ENCODE measurements around the gene STON1. TPM values are rescaled to one million over a fixed set of nuclear protein-coding genes. Genes with fewer than 3 reads are reported as not detected.

STON1 gene
- total RNA-seq, 3 donors from 2014 or later = 5.5 to 118 (median 6.0) TPM

DNA sequence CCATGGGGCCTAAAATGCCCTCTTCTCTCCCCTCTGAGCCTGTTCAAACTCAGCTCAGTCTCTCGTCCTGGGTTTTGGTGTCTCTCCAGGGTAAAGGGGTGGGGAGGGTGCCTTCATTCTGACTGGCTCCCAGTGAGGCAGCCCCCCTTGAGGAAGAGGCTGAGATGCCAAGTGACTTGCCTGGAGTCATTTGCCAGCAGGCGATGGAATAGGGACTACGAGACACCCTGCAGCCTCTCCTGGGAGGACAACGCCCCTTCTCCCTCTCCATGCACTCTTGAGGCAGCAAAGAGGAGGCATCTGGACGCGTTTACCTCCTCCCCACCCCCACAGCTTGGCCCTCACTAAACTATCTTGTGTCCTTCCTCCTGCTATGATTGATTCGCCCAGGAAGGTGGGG is 760 bp upstream of the STON1 start:
- no peak for DNase-seq
- Histone ChIP-seq H3K4me1 (ENCODE audit: low read depth) (peaks cover 7% of the 10 kb centered on the region), H3K36me3 (ENCODE audit: low read depth) (no peaks in the 10 kb centered on the region), H3K4me3 (no peak overlapping the region), H3K9me3 (no peaks in the 10 kb centered on the region)
- peak; percentile 17 for ATAC-seq
- intact Hi-C loops (cut with DNase I, micrococcal nuclease) = loop anchor here in 1 of 2 donors (5.0 kb wide), 1 partner anchor 47 kb away; no protein-coding TSS in a partner anchor
- no peak for TF ChIP-seq CTCF (IDR thresholded peaks at IDR 0.05)

GRCh38 chr2:48529676-48530032 is 300 bp upstream of the STON1 start:
- H3K36me3 ChIP-seq (ENCODE audit: low read depth) = no peaks in the 10 kb centered on the region

DNA sequence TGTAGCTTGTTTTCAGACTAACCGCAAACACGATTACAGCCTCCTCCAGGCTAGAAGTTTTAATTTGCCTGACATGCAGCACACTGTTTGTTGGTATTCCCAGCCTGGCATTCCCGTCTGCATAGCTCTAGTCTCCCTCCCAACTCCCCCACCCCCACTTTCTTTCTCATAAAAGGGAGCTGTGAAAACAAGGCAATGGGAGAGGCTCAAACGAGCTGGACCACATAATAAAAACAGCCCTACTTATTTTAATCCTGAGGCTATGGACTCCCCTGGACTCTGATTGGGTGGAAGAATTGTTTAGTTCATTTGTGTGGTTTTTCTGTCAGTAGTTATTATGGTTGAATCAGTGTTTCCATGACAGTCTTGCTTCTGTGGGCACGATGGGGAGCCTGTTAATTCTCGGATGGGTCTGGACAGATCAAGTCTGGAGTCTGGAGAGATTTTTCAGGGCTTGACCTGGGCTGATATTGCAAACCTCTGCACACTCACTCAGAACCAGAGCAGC is 1.2 kb downstream of the STON1 start:
- Histone ChIP-seq H3K36me3 (ENCODE audit: low read depth) (no peaks in the 10 kb centered on the region), H3K9me3 (no peaks in the 10 kb centered on the region), H3K4me3 (no peak overlapping the region), H3K4me1 (ENCODE audit: low read depth) (peaks cover 7% of the 10 kb centered on the region)
- ATAC-seq (peak; percentile 35), DNase-seq (peak in 1 of 3 donors; percentile 35)
- intact Hi-C loops (cut with DNase I, micrococcal nuclease) = no loop called here
- no peak for TF ChIP-seq CTCF (IDR thresholded peaks at IDR 0.05)

More at GRCh38 chr2:48529676-48530032, 300 bp upstream of the STON1 start:
- ATAC-seq = peak; percentile 5
- Histone ChIP-seq H3K4me3 (no peak overlapping the region), H3K4me1 (ENCODE audit: low read depth) (peaks cover 7% of the 10 kb centered on the region), H3K9me3 (no peaks in the 10 kb centered on the region)
- intact Hi-C loops (cut with DNase I, micrococcal nuclease) = loop anchor here in 1 of 2 donors (5.0 kb wide), 1 partner anchor 47 kb away; no protein-coding TSS in a partner anchor
- no peak for TF ChIP-seq CTCF (IDR thresholded peaks at IDR 0.05)
- peak in 1 of 3 donors; percentile 31 for DNase-seq

DNA sequence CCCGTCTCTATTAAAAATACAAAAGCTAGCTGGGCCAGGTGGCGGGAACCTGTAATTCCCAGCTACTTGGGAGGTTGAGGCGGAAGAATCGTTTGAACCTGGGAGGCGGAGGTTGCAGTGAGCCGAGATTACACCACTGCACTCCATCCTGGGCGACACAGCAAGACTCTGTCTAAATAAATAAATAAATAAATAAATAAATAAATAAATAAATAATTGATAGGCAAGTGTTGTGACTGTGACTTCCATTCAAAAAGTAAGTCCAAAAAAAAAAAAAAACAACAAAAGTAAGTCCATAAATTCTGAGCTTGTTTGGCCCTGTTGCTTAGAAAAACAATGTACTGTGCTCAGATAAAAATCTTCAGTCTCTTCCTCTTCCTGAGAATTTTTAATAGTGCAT is 2.2 kb downstream of the STON1 start:
- H3K4me3 ChIP-seq = no peak overlapping the region

GRCh38 chr2:48532824-48533223 is 2.9 kb downstream of the STON1 start:
- Histone ChIP-seq H3K36me3 (ENCODE audit: low read depth) (no peaks in the 10 kb centered on the region), H3K9me3 (no peaks in the 10 kb centered on the region), H3K4me1 (ENCODE audit: low read depth) (peaks cover 7% of the 10 kb centered on the region), H3K4me3 (no peak overlapping the region)
- no peak for TF ChIP-seq CTCF (IDR thresholded peaks at IDR 0.05)
- DNase-seq = no peak
- ATAC-seq = no peak
- intact Hi-C loops (cut with DNase I, micrococcal nuclease) = no loop called here

More for the DNA sequence above, 2.2 kb downstream of the STON1 start:
- DNase-seq (no peak), ATAC-seq (no peak)
- Histone ChIP-seq H3K36me3 (ENCODE audit: low read depth) (no peaks in the 10 kb centered on the region), H3K4me1 (ENCODE audit: low read depth) (peaks cover 7% of the 10 kb centered on the region), H3K9me3 (no peaks in the 10 kb centered on the region)
- no peak for TF ChIP-seq CTCF (IDR thresholded peaks at IDR 0.05)
- intact Hi-C loops (cut with DNase I, micrococcal nuclease) = no loop called here

DNA sequence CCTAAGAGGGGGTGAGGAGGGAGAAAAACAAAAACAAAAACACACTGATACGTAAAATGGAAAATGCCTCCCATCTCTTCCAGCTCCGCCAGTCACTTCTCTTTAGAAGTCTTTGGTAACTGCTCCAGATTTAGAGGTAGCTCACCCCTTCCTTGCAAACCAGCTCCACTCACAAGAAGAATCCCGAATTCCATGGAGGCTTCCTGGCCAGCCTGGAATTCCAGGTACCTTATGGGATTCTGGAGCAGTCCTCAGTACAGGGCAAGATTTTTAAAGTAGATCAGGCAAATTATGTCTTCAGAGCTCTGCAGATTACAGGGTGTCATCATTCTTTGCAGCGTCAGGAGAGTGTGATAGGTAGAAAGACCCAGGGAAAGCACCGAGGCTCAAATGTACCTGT is 4.8 kb downstream of the STON1 start:
- intact Hi-C loops (cut with DNase I, micrococcal nuclease) = no loop called here
- no peak for TF ChIP-seq CTCF (IDR thresholded peaks at IDR 0.05)
- Histone ChIP-seq H3K4me1 (ENCODE audit: low read depth) (peaks cover 7% of the 10 kb centered on the region), H3K36me3 (ENCODE audit: low read depth) (no peaks in the 10 kb centered on the region), H3K9me3 (no peaks in the 10 kb centered on the region), H3K4me3 (no peak overlapping the region)
- no peak for ATAC-seq
- DNase-seq = no peak
